HepG2 (cell line): ENCODE data around the gene SMYD5. TPM values are rescaled to one million over a fixed set of nuclear protein-coding genes. Genes with fewer than 3 reads are reported as not detected.

ENCODE experiments used
- AGO1 ChIP-seq: fragments of 200-400 bp; formaldehyde crosslinking; IDR thresholded peaks from 2 replicates; pipeline ENCODE4 v1.6.1; 2017; ENCODE audit warnings: mild to moderate bottlenecking, low read depth, low read length, moderate library complexity; ENCODE audit not compliant: poor library complexity, severe bottlenecking
- CREB3 ChIP-seq: sonication (generic); formaldehyde crosslinking; IDR thresholded peaks from 2 replicates; pipeline ENCODE4 v1.5.0; 2020; ENCODE audit warnings: missing genetic modification reagents
- FOSL2 ChIP-seq: sonication (generic); formaldehyde crosslinking; IDR thresholded peaks from 2 replicates; pipeline ENCODE4 v1.4.0; 2020; ENCODE audit warnings: missing genetic modification reagents
- FOXP1 ChIP-seq, 2 experiments: fragments of 450-650 bp in 1 of 2; IDR thresholded peaks; 2 replicates each; pipeline ENCODE4 v1.6.1; 2017 to 2018; ENCODE audit warnings: antibody characterized with exemption in 1 of 2
- GPN1 ChIP-seq: sonication (generic); formaldehyde crosslinking; IDR thresholded peaks from 2 replicates; pipeline ENCODE4 v1.5.1; 2020; ENCODE audit warnings: missing genetic modification reagents, borderline replicate concordance
- KAT2B ChIP-seq: fragments of 150-350 bp; IDR thresholded peaks from 2 replicates; pipeline ENCODE4 v1.6.1; 2014; ENCODE audit warnings: low read depth, low read length, borderline replicate concordance
- MEIS1 ChIP-seq: sonication (generic); formaldehyde crosslinking; IDR thresholded peaks from 2 replicates; pipeline ENCODE4 v1.9.0; 2021; ENCODE audit warnings: mild to moderate bottlenecking, missing genetic modification reagents, moderate library complexity, borderline replicate concordance
- PRDM4 ChIP-seq: sonication (generic); formaldehyde crosslinking; IDR thresholded peaks from 2 replicates; pipeline ENCODE4 v1.9.0; 2021; ENCODE audit warnings: missing genetic modification reagents, borderline replicate concordance
- TAF1 ChIP-seq: sonication (generic); formaldehyde crosslinking; IDR thresholded peaks from 2 replicates; pipeline ENCODE4 v1.4.0; 2020; ENCODE audit warnings: missing genetic modification reagents
- XRCC5 ChIP-seq: fragments of 200-400 bp; formaldehyde crosslinking; optimal IDR thresholded peaks from 2 replicates; pipeline ENCODE3; 2017; ENCODE audit warnings: mild to moderate bottlenecking, low read length
- ZBTB21 ChIP-seq: sonication (generic); formaldehyde crosslinking; IDR thresholded peaks from 2 replicates; pipeline ENCODE4 v1.4.0; 2020; ENCODE audit warnings: missing genetic modification reagents
- ZBTB46 ChIP-seq: sonication (generic); formaldehyde crosslinking; IDR thresholded peaks from 2 replicates; pipeline ENCODE4 v1.4.0; 2020; ENCODE audit warnings: mild to moderate bottlenecking, missing genetic modification reagents, borderline replicate concordance
- ZFP1 ChIP-seq: IDR thresholded peaks from 2 replicates; pipeline ENCODE4 v1.6.1; 2016
- ZMAT3 ChIP-seq: sonication (generic); formaldehyde crosslinking; conservative IDR thresholded peaks from 2 replicates; pipeline ENCODE4 v1.7.0; 2021; ENCODE audit warnings: missing genetic modification reagents
- ZMYM3 ChIP-seq: sonication (generic); formaldehyde crosslinking; IDR thresholded peaks from 2 replicates; pipeline ENCODE4 v1.5.1; 2020; ENCODE audit warnings: mild to moderate bottlenecking, missing genetic modification reagents
- ZNF180 ChIP-seq: sonication (generic); formaldehyde crosslinking; IDR thresholded peaks from 2 replicates; pipeline ENCODE4 v1.4.0; 2020; ENCODE audit warnings: low read depth, missing genetic modification reagents, borderline replicate concordance
- ZNF281 ChIP-seq: sonication (generic); formaldehyde crosslinking; IDR thresholded peaks from 2 replicates; pipeline ENCODE4 v1.4.0; 2020; ENCODE audit warnings: missing genetic modification reagents, borderline replicate concordance
- ZNF296 ChIP-seq: sonication (generic); formaldehyde crosslinking; conservative IDR thresholded peaks from 2 replicates; pipeline ENCODE4 v1.5.0; 2020; ENCODE audit warnings: mild to moderate bottlenecking, missing genetic modification reagents
- ZNF780A ChIP-seq: sonication (generic); formaldehyde crosslinking; IDR thresholded peaks from 2 replicates; pipeline ENCODE4 v1.8.0; 2022; ENCODE audit warnings: mild to moderate bottlenecking, missing genetic modification reagents, moderate library complexity
- polyA plus RNA-seq, 8 experiments: library from polyadenylated mRNA; depleted of rRNA in 3 of 8; stranded (reverse) in 7 of 8; unstranded in 1 of 8; fragments of >200 nt; fragmentation: Illumina TruSeq in 4 of 8; extraction: Trizol in 4 of 8; gene quantifications; 2 replicates each; pipeline versions ENCODE4 v1.2.1 to v1.2.3, GENCODE V29; 2011 to 2016; ENCODE audit warnings: low read depth in 4 of 8, missing spikeins in 1 of 8, mixed read lengths in 1 of 8; ENCODE audit not compliant: insufficient read depth in 1 of 8
- total RNA-seq, 5 experiments: library from RNA; depleted of rRNA; stranded (reverse); fragments of >200 nt; fragmentation: Illumina TruSeq; extraction: Trizol; gene quantifications; 2 replicates each; pipeline ENCODE4 v1.2.3, GENCODE V29; 2016; ENCODE audit warnings: low read depth in 1 of 5

Gene SMYD5
- total and polyA plus RNA-seq, 2 of the 13 experiments (the other 11 are each of a cell fraction or from before 2014, with no cell fraction given) = 55.8 to 70.4 TPM

- TF ChIP-seq PRDM4 (CRISPR knock-in tag) = no peak
- no peak for TF ChIP-seq GPN1
- TF ChIP-seq ZBTB46 (CRISPR knock-in tag) = no peak
- no peak; the same call in 1 of the 2 replicates for TF ChIP-seq ZNF281
- TF ChIP-seq FOSL2 (CRISPR knock-in tag) = no peak
- TF ChIP-seq ZNF780A (CRISPR knock-in tag) = no peak
- no peak for TF ChIP-seq FOXP1 (IDR thresholded peaks at IDR 0.05)
- TF ChIP-seq FOXP1 (CRISPR knock-in tag; IDR thresholded peaks at IDR 0.05) = no peak
- TF ChIP-seq TAF1 (CRISPR knock-in tag) = no peak; the same call in 1 of the 2 replicates
- TF ChIP-seq KAT2B = no peak
- TF ChIP-seq ZNF180 (CRISPR knock-in tag) = no peak
- TF ChIP-seq ZNF296 (CRISPR knock-in tag) = no peak
- TF ChIP-seq XRCC5 = peak; percentile 64
- no peak for TF ChIP-seq CREB3 (CRISPR knock-in tag)
- TF ChIP-seq AGO1 = peak; percentile 44
- no peak for TF ChIP-seq ZFP1 (CRISPR knock-in tag)
- TF ChIP-seq ZBTB21 = no peak
- no peak for TF ChIP-seq ZMAT3
- no peak for TF ChIP-seq MEIS1 (CRISPR knock-in tag)
- no peak for TF ChIP-seq ZMYM3 (CRISPR knock-in tag)
These were observed 46.4 kb downstream of the SMYD5 start (continued) for GRCh38 chr2:73260338-73260984.
